Heart left ventricle (tissue), 16 donors: Measurements from ENCODE around the gene WSCD2. TPM values are rescaled to one million over a fixed set of nuclear protein-coding genes. Genes with fewer than 3 reads are reported as not detected.

ENCODE experiments used
- ATAC-seq, 4 donors: fragments of 200-7000 bp; cut with Tn5 transposase; one replicate each; pipeline ENCODE4 v1.9.1; 2020 to 2022; ENCODE audit warnings: moderate library complexity in 4 of 4, mild to moderate bottlenecking in 3 of 4, moderate number of reproducible peaks in 1 of 4
- DNase-seq, 5 donors: peaks; one replicate each; pipeline ENCODE4 v3.0.0-alpha.2; 2020
- H3K27ac ChIP-seq, 12 donors: fragments of 200-600 bp; sonication (generic) in 4 of 12; one replicate each; pipeline versions ENCODE4 v1.5.0 to v1.8.0; 2016 to 2022; ENCODE audit warnings: mild to moderate bottlenecking in 2 of 12
- H3K27me3 ChIP-seq, 9 donors: fragments of 200-600 bp; sonication (generic) in 2 of 9; one replicate each; pipeline versions ENCODE4 v1.5.1 to v1.8.0; 2016 to 2022; ENCODE audit warnings: mild to moderate bottlenecking in 3 of 9
- H3K36me3 ChIP-seq, 9 donors: fragments of 200-600 bp; sonication (generic) in 2 of 9; one replicate each; pipeline versions ENCODE4 v1.5.0 to v1.8.0; 2018 to 2022; ENCODE audit warnings: mild to moderate bottlenecking in 2 of 9
- H3K4me1 ChIP-seq, 12 donors: fragments of 200-600 bp; sonication (generic) in 4 of 12; one replicate each; pipeline versions ENCODE4 v1.5.0 to v1.8.0; 2016 to 2022; ENCODE audit warnings: mild to moderate bottlenecking in 3 of 12
- H3K4me3 ChIP-seq, 12 donors: fragments of 200-600 bp; sonication (generic) in 4 of 12; one replicate each; pipeline versions ENCODE4 v1.5.0 to v1.8.0; 2017 to 2022; ENCODE audit warnings: mild to moderate bottlenecking in 9 of 12, moderate library complexity in 4 of 12
- H3K9me3 ChIP-seq, 12 donors: fragments of 200-600 bp; sonication (generic) in 4 of 12; one replicate each; pipeline versions ENCODE4 v1.5.0 to v1.8.0; 2016 to 2022; ENCODE audit warnings: mild to moderate bottlenecking in 1 of 12
- POLR2A ChIP-seq, 2 donors: fragments of 450-650 bp; IDR thresholded peaks; one replicate each; pipeline ENCODE4 v1.6.1; 2017; ENCODE audit warnings: antibody characterized with exemption in 2 of 2, mild to moderate bottlenecking in 2 of 2, moderate library complexity in 2 of 2
- WGBS, 4 donors: extraction: QIAGEN DNeasy Blood & Tissue Kit in 2 of 4; methylation state at CpG; one replicate each; pipeline versions ENCODE4 v1.1.5 to v1.1.7; 2013 to 2018; 5-methylcytosine and 5-hydroxymethylcytosine counted together
- intact Hi-C, 10 donors: fragments of 100-400 bp; cut with DNase I; formaldehyde crosslinking; loops; one replicate each; pipeline versions ENCODE4 v1.11.1 to v1.14.2; 2022
- polyA plus RNA-seq, 2 donors: library from polyadenylated mRNA; stranded (reverse); fragments of 200-250 nt; gene quantifications; one replicate each; pipeline ENCODE4 v1.2.3, GENCODE V29; 2013
- total RNA-seq, 9 donors: library from RNA; depleted of rRNA in 2 of 9; stranded (reverse); fragments of >200 nt in 2 of 9; fragmentation: NEBNext Ultra II Directional in 3 of 9; extraction: Animal tissue kit (Norgen Biotek cat#: 25700) in 3 of 9; gene quantifications; one replicate each; pipeline versions ENCODE4 v1.1.0 to v1.2.4, GENCODE V29; 2016 to 2023
- TF ChIP-seq, protein P1 (sequence below), 12 donors: fragments of 200-600 bp; sonication (generic) in 4 of 12; IDR thresholded peaks; one replicate each; pipeline versions ENCODE4 v1.5.0 to v1.8.0; 2018 to 2022; ENCODE audit warnings: antibody characterized with exemption in 12 of 12, mild to moderate bottlenecking in 5 of 12
- donor health status: ischemic (EF 13 %, LVEDD 7.1; RV severe dilation, severe dysfunction).
- donor health status: healthy with polysubstance abuse.
- donor health status: DM: no; HTN: yes; CAD: no.
- donor health status: DM: no; HTN: no; CAD: no.
- donor health status: ischemic (EF 25% LVEDD 6.9; RV normal size, moderate dysfunction).
- donor health status: ischemic (EF 25% LVEDD 5.7; RV mildly dilated, moderate dysfunction).
- donor health status: healthy.
- donor health status: DM: yes; HTN: yes; CAD: no.
- donor health status: ischemic (EF 35%, LVEDD 5.7; RV mildly dilated, moderate dysfunction).
- donor health status: nonischemic (EF 11% LVEDD 7.7; RV severe dilation, severe dysfunction).
- donor health status: DM: yes; HTN: yes; CAD: no.
- donor health status: PGD.
- donor health status: ischemic (EF 29% LVEDD 5.4; RV normal size, mild dysfunction).
- donor health status: nonischemic (EF 23%, LVEDD 6.1; RV moderate dilation, normal function).

Gene WSCD2
- total and polyA plus RNA-seq, 11 donors = 0.07 to 2.5 (median 0.49) TPM; not detected in 3

DNA sequence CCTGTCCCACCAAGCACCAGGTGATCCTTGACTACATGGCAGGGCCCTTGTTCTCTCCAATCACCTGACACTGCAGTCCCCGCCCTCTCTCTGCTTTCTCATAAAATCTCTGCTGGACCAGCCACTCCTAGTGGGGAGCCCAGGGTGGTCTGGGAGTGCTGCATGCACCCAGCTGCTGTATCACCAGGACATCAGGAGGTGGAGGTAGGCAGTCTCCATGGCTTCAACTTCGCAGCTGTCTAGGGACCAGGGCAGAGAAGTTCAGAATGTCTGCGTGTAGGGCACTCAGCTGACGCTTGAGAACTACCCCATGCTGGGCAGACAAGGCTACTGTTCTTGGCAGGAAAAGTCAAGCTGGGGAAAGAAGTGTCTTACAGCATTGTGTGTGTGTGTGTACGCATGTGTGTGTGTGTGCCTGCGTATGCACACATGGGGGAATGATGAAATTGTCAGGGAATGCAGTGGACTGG lies 2.6 kb downstream of the WSCD2 start:
- no peak overlapping the region for H3K27ac ChIP-seq
- WGBS, 4 donors = 40 to 54% (median 47%) methylated on average over 6 of the region's 6 CpGs
- intact Hi-C loops = loop anchor here in 2 of 10 donors (5.0 kb wide), 1 partner anchor 61 kb away; no protein-coding TSS in a partner anchor

DNA sequence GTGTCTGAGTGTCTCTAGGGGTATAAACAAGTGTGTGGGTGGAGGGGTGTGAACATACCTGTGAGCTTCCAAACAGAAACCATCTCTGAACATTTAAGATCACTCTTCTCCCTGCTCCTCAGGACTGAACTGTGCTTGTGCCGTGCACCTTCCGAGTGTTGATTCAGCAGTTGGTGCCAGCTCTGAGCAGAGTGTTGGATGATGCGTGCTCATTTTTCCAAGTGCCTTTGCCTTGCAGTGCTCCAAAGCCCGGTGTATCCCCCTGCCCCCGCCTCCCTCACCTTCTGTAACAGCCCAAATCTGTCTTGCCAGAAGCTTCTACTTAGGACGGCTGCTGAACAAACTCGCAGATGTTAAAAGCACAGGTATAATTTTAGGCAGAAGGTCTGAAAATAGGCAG lies 4.4 kb downstream of the WSCD2 start:
- ATAC-seq = peak; percentile 74 to 91 (median 82)
- no peak overlapping the region for H3K4me3 ChIP-seq
- intact Hi-C loops = loop anchor here in 2 of 10 donors (5.0 kb wide), 1 partner anchor 59 kb away; no protein-coding TSS in a partner anchor

More for the DNA sequence above, 2.6 kb downstream of the WSCD2 start:
- Histone ChIP-seq H3K9me3 (no peaks in the 10 kb centered on the region), H3K36me3 (no peaks in the 10 kb centered on the region), H3K27me3 (peaks cover 0 to 78% (median 36%) of the 10 kb centered on the region in 9 donors), H3K4me1 (peaks cover 0 to 24% (median 2%) of the 10 kb centered on the region in 12 donors), H3K4me3 (no peak overlapping the region)
- TF ChIP-seq POLR2A (IDR thresholded peaks at IDR 0.05) = no peak
- TF ChIP-seq, protein P1, sequence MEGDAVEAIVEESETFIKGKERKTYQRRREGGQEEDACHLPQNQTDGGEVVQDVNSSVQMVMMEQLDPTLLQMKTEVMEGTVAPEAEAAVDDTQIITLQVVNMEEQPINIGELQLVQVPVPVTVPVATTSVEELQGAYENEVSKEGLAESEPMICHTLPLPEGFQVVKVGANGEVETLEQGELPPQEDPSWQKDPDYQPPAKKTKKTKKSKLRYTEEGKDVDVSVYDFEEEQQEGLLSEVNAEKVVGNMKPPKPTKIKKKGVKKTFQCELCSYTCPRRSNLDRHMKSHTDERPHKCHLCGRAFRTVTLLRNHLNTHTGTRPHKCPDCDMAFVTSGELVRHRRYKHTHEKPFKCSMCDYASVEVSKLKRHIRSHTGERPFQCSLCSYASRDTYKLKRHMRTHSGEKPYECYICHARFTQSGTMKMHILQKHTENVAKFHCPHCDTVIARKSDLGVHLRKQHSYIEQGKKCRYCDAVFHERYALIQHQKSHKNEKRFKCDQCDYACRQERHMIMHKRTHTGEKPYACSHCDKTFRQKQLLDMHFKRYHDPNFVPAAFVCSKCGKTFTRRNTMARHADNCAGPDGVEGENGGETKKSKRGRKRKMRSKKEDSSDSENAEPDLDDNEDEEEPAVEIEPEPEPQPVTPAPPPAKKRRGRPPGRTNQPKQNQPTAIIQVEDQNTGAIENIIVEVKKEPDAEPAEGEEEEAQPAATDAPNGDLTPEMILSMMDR (IDR thresholded peaks at IDR 0.05) = no peak
- DNase-seq = no peak
- ATAC-seq = no peak

DNA sequence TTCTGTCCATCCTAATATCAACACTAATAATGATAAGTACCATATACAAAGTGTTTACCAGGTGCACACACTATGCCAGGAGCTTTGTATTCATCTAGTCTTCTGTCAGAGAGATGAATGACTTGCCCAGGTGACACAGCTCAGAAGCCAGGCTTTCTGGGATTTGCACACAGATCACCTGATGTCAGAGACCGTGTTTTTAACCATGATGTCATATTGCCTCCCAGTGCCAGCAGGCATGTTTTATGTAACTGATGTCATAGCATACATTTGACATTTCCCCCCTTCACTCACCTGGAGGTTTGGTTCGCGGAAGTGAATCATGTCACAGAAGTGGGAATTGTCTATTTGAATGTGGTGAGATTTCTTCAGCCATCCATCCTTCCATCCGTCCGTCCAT lies 5.7 kb downstream of the WSCD2 start:
- TF ChIP-seq POLR2A (IDR thresholded peaks at IDR 0.05) = no peak
- TF ChIP-seq, protein P1 (IDR thresholded peaks at IDR 0.05) = no peak
- Histone ChIP-seq H3K4me3 (no peak overlapping the region), H3K9me3 (no peaks in the 10 kb centered on the region), H3K27me3 (peaks cover 0 to 50% (median 14%) of the 10 kb centered on the region in 9 donors), H3K27ac (no peak overlapping the region), H3K36me3 (no peaks in the 10 kb centered on the region), H3K4me1 (peaks cover 0 to 12% (median under 1%) of the 10 kb centered on the region in 12 donors)
- 80 to 93% (median 81%) methylated on average over 5 of the region's 5 CpGs for WGBS, 4 donors
- intact Hi-C loops = loop anchor here in 2 of 10 donors (5.0 kb wide), 1 partner anchor 58 kb away; no protein-coding TSS in a partner anchor
- DNase-seq (no peak), ATAC-seq (no peak)

More for the DNA sequence above, 4.4 kb downstream of the WSCD2 start:
- Histone ChIP-seq H3K4me1 (peaks cover 0 to 24% (median 2%) of the 10 kb centered on the region in 12 donors), H3K27ac (peak overlapping the region in 1 of 12 donors; percentile 22), H3K36me3 (no peaks in the 10 kb centered on the region), H3K27me3 (peaks cover 0 to 60% (median 21%) of the 10 kb centered on the region in 9 donors), H3K9me3 (no peaks in the 10 kb centered on the region)
- TF ChIP-seq POLR2A (IDR thresholded peaks at IDR 0.05) = no peak
- TF ChIP-seq, protein P1 (IDR thresholded peaks at IDR 0.05) = no peak
- DNase-seq = peak in 2 of 5 donors; percentile 70 to 81
- WGBS, 4 donors = 28 to 36% (median 33%) methylated on average over 7 of the region's 7 CpGs

DNA sequence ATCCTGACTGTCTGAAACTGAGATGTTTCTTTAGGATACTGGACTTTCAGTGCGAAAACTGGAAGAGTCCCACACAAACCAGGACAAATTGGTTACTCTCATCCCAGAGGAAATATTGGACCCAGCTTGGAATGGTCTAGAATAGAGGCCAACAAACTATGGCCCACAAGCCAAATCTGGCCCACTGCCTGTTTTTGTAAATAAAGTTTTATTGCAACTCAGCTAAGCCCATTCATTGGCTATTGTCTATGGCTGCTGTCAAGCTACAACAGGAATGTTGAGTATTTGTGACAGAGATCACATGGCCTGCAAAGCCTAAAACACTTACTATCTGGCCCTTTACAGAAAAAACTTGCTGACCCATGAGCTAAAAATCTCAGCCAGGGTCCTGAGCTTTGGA lies 6.5 kb downstream of the WSCD2 start:
- no peak for ATAC-seq
- DNase-seq = no peak
- TF ChIP-seq, protein P1 (IDR thresholded peaks at IDR 0.05) = no peak
- TF ChIP-seq POLR2A (IDR thresholded peaks at IDR 0.05) = no peak
- WGBS, 4 donors = 90 to 94% (median 93%) methylated on average over 1 of the region's 1 CpG
- intact Hi-C loops = no loop called here
- H3K36me3 ChIP-seq = no peaks in the 10 kb centered on the region
- peaks cover 0 to 9% (median 0%) of the 10 kb centered on the region in 12 donors for H3K4me1 ChIP-seq
- H3K4me3 ChIP-seq = no peak overlapping the region
- H3K27me3 ChIP-seq = peaks cover 0 to 43% (median 8%) of the 10 kb centered on the region in 9 donors
- H3K27ac ChIP-seq = no peak overlapping the region
- H3K9me3 ChIP-seq = no peaks in the 10 kb centered on the region
